ENCODE data around the gene IPO4.

- TF ChIP-seq MAX (IDR thresholded peaks at IDR 0.05): no peak
- no peak for TF ChIP-seq POLR2A (IDR thresholded peaks at IDR 0.05; ENCODE audit: borderline replicate concordance, extremely low read depth, insufficient read depth, insufficient read length)
- TF ChIP-seq EZH2phosphoT487 (IDR thresholded peaks at IDR 0.05; ENCODE audit: borderline replicate concordance): no peak
- no peak for TF ChIP-seq EZH2 (IDR thresholded peaks at IDR 0.05)
- TF ChIP-seq TCF7L2 (IDR thresholded peaks at IDR 0.05; ENCODE audit: borderline replicate concordance, extremely low read depth, insufficient read depth, insufficient read length): no peak
- no peak for TF ChIP-seq CTCF (IDR thresholded peaks at IDR 0.05 in 2 of 3, conservative IDR thresholded peaks at IDR 0.05 in 1 of 3; ENCODE audit: borderline replicate concordance in 1 of 3, insufficient read depth in 1 of 3, low read depth in 2 of 3, low read length in 2 of 3)
- no peak for TF ChIP-seq FOSL1 (IDR thresholded peaks at IDR 0.05; ENCODE audit: low read depth)
- no peak for TF ChIP-seq RAD21 (IDR thresholded peaks at IDR 0.05; ENCODE audit: low read depth)
- no peak for TF ChIP-seq REST (IDR thresholded peaks at IDR 0.05; ENCODE audit: low read depth)
- no peak for TF ChIP-seq POLR2AphosphoS5 (IDR thresholded peaks at IDR 0.05; ENCODE audit: low read depth, low read length)
- no peak for TF ChIP-seq CEBPB (IDR thresholded peaks at IDR 0.05; ENCODE audit: low read depth)
- no peak for TF ChIP-seq ATF3 (IDR thresholded peaks at IDR 0.05)
- no peak for TF ChIP-seq ZFX (IDR thresholded peaks at IDR 0.05)
Observed at GRCh38 chr14:24164518-24164991, 24.1 kb downstream of the IPO4 start.
